Gastroesophageal sphincter (tissue), 3 donors: ENCODE measurements around the gene PRDM16.

Experiments
- EP300 ChIP-seq: sonication (generic); formaldehyde crosslinking; IDR thresholded peaks from one replicate; pipeline ENCODE4 v1.6.1; 2017; ENCODE audit warnings: antibody characterized with exemption, mild to moderate bottlenecking
- POLR2A ChIP-seq, 2 donors: fragments of 450-650 bp; IDR thresholded peaks; one replicate each; pipeline ENCODE4 v1.6.1; 2017; ENCODE audit warnings: antibody characterized with exemption in 2 of 2, mild to moderate bottlenecking in 2 of 2, moderate library complexity in 1 of 2
- POLR2AphosphoS5 ChIP-seq: sonication (generic); formaldehyde crosslinking; IDR thresholded peaks from one replicate; pipeline ENCODE4 v1.6.1; 2017; ENCODE audit warnings: antibody characterized with exemption
- TF ChIP-seq, protein P1 (sequence below), 4 experiments: fragments of 200-600 bp in 2 of 4; fragments of 450-650 bp in 2 of 4; sonication (generic) in 1 of 4; IDR thresholded peaks; one replicate each; pipeline ENCODE4 v1.5.1; 2017 to 2019; ENCODE audit warnings: antibody characterized with exemption in 4 of 4, mild to moderate bottlenecking in 2 of 4, moderate library complexity in 2 of 4

DNA sequence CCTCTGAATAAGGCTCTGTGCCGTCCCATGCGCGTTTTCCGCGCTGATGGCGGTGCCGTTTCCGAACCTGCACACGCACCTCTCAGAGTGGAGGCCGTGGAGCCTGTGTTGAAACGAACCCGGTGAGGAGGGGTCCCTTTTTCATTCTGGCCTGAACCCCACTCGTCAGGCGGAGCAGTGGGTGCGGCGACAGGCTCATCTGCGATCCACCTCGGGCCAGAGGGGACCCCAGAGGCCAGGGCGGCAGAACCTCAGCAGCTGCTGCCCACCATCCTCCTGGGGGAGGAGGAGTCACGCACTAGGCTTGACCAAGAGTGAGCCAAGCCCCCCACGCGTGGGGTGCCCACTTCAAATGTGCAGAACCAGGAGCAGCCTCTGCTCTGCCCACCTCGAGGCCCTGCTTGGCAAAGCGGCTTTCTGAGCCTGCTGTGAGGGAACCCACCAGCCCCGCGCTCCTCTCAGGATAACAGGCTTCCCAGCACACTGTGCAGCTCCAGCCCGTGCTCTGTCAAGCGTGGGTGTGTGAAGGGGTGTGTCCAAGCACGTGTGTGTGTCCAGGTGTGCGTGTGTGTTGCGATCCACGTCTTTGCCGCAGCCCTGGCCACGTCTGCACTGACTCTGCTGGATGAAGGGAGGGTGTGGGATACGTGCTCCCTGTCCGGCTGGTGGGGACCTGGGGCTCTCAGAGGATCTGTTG is 6.8 kb downstream of the PRDM16 start:
- TF ChIP-seq POLR2A (IDR thresholded peaks at IDR 0.05): no peak
- TF ChIP-seq, protein P1, sequence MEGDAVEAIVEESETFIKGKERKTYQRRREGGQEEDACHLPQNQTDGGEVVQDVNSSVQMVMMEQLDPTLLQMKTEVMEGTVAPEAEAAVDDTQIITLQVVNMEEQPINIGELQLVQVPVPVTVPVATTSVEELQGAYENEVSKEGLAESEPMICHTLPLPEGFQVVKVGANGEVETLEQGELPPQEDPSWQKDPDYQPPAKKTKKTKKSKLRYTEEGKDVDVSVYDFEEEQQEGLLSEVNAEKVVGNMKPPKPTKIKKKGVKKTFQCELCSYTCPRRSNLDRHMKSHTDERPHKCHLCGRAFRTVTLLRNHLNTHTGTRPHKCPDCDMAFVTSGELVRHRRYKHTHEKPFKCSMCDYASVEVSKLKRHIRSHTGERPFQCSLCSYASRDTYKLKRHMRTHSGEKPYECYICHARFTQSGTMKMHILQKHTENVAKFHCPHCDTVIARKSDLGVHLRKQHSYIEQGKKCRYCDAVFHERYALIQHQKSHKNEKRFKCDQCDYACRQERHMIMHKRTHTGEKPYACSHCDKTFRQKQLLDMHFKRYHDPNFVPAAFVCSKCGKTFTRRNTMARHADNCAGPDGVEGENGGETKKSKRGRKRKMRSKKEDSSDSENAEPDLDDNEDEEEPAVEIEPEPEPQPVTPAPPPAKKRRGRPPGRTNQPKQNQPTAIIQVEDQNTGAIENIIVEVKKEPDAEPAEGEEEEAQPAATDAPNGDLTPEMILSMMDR (IDR thresholded peaks at IDR 0.05): no peak
- no peak for TF ChIP-seq EP300
- TF ChIP-seq POLR2AphosphoS5: no peak
